Measurements from ENCODE around the gene BTC.
"Not testable (repeated sequence)": the region's sequence is repeated elsewhere in the genome, so short reads cannot be mapped to it uniquely, and the experiment has no call there.

The BTC gene

DNA sequence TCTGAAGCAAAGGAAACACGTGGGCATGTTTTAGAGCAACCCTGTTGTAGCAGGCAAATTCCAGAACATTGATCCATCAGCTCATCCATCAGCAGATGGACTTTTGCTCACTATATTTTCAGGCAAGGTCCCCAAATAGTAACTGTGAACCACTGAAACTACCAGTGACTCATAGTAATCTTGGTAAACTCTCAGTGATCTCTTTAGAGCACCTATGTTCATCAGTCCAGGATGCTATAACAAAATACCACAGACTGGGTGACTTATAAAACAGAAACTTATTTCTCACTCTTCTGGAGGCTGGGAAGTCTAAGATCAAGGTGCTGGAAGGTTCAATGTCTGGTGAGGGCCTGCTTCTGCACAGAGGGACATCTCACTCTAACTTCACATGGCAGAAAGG lies 28.9 kb upstream of the BTC start:
- no peak overlapping the region for H3K9ac ChIP-seq
- H3K36me3 ChIP-seq (ENCODE audit: insufficient read depth), result no peaks in the 10 kb centered on the region
- peak overlapping the region; percentile 52 for H3K4me2 ChIP-seq
- no peak for TF ChIP-seq CTCF (conservative IDR thresholded peaks at IDR 0.05; ENCODE audit: low read depth, low read length)
- no peak overlapping the region for H3K4me3 ChIP-seq (IDR thresholded peaks at IDR 0.05; ENCODE audit: insufficient read depth, low read depth, low read length)
- H2AFZ ChIP-seq (ENCODE audit: low read depth), result no peak overlapping the region
- H3K4me1 ChIP-seq (ENCODE audit: low read depth, poor library complexity, severe bottlenecking), result peaks cover 30% of the 10 kb centered on the region
- H3K79me2 ChIP-seq (ENCODE audit: insufficient read depth, low read depth), result no peaks in the 10 kb centered on the region
- no peaks in the 10 kb centered on the region for H3K27me3 ChIP-seq (ENCODE audit: insufficient read depth, low read depth)
- H4K20me1 ChIP-seq (ENCODE audit: insufficient read depth), result no peaks in the 10 kb centered on the region
- H3K27ac ChIP-seq, result no peak overlapping the region; the same call in 1 of the 2 replicates

GRCh38 chr4:74822603-74823002 lies 28.3 kb upstream of the BTC start:
- no peak for TF ChIP-seq CTCF (conservative IDR thresholded peaks at IDR 0.05; ENCODE audit: low read depth, low read length)
- H3K36me3 ChIP-seq (ENCODE audit: insufficient read depth), result no peaks in the 10 kb centered on the region
- no peak overlapping the region for H3K4me3 ChIP-seq (IDR thresholded peaks at IDR 0.05; ENCODE audit: insufficient read depth, low read depth, low read length)
- H3K79me2 ChIP-seq (ENCODE audit: insufficient read depth, low read depth), result no peaks in the 10 kb centered on the region
- no peak overlapping the region; the same call in 1 of the 2 replicates for H3K27ac ChIP-seq
- H2AFZ ChIP-seq (ENCODE audit: low read depth), result no peak overlapping the region
- H3K4me1 ChIP-seq (ENCODE audit: low read depth, poor library complexity, severe bottlenecking), result peaks cover 30% of the 10 kb centered on the region
- H3K4me2 ChIP-seq, result peak overlapping the region; percentile 52
- no peaks in the 10 kb centered on the region for H4K20me1 ChIP-seq (ENCODE audit: insufficient read depth)
- no peaks in the 10 kb centered on the region for H3K27me3 ChIP-seq (ENCODE audit: insufficient read depth, low read depth)
- H3K9ac ChIP-seq, result no peak overlapping the region

- no peaks in the 10 kb centered on the region for H3K79me2 ChIP-seq (ENCODE audit: insufficient read depth, low read depth)
- no peak overlapping the region for H3K4me3 ChIP-seq (IDR thresholded peaks at IDR 0.05; ENCODE audit: insufficient read depth, low read depth, low read length)
- H3K4me2 ChIP-seq, result no peak overlapping the region
- peaks cover 30% of the 10 kb centered on the region for H3K4me1 ChIP-seq (ENCODE audit: low read depth, poor library complexity, severe bottlenecking)
- no peaks in the 10 kb centered on the region for H3K27me3 ChIP-seq (ENCODE audit: insufficient read depth, low read depth)
- H3K27ac ChIP-seq, result no peak overlapping the region
- no peak overlapping the region for H3K9ac ChIP-seq
- H4K20me1 ChIP-seq (ENCODE audit: insufficient read depth), result no peaks in the 10 kb centered on the region
- no peak overlapping the region for H2AFZ ChIP-seq (ENCODE audit: low read depth)
- H3K36me3 ChIP-seq (ENCODE audit: insufficient read depth), result no peaks in the 10 kb centered on the region
- TF ChIP-seq CTCF (conservative IDR thresholded peaks at IDR 0.05; ENCODE audit: low read depth, low read length), result no peak
Observed at GRCh38 chr4:74821541-74821940, 27.2 kb upstream of the BTC start.

GRCh38 chr4:74814052-74814451 lies 19.7 kb upstream of the BTC start:
- Histone ChIP-seq H3K4me3 (IDR thresholded peaks at IDR 0.05; ENCODE audit: insufficient read depth, low read depth, low read length) (no peak overlapping the region), H4K20me1 (ENCODE audit: insufficient read depth) (no peaks in the 10 kb centered on the region), H2AFZ (ENCODE audit: low read depth) (no peak overlapping the region), H3K4me2 (no peak overlapping the region), H3K9ac (no peak overlapping the region), H3K36me3 (ENCODE audit: insufficient read depth) (no peaks in the 10 kb centered on the region), H3K27me3 (ENCODE audit: insufficient read depth, low read depth) (no peaks in the 10 kb centered on the region), H3K79me2 (ENCODE audit: insufficient read depth, low read depth) (no peaks in the 10 kb centered on the region), H3K27ac (no peak overlapping the region), H3K4me1 (ENCODE audit: low read depth, poor library complexity, severe bottlenecking) (no peaks in the 10 kb centered on the region)
- no peak for TF ChIP-seq CTCF (conservative IDR thresholded peaks at IDR 0.05; ENCODE audit: low read depth, low read length)

DNA sequence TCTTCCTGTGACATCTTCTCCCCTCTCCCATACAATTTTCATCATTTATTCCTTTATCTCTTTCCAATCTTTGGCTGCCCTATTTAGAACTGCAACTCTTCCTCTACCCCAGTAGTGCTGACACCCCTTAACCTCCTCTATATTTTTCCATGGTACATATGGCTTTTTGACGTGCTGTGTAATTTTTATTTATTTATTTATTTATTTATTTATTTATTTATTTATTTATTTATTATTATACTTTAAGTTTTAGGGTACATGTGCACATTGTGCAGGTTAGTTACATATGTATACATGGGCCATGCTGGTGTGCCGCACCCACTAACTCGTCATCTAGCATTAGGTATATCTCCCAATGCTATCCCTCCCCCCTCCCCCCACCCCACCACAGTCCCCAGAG lies 17.7 kb upstream of the BTC start:
- H2AFZ ChIP-seq (ENCODE audit: low read depth); H3K4me3 ChIP-seq (IDR thresholded peaks at IDR 0.05; ENCODE audit: insufficient read depth, low read depth, low read length); H3K79me2 ChIP-seq (ENCODE audit: insufficient read depth, low read depth); H3K27me3 ChIP-seq (ENCODE audit: insufficient read depth, low read depth); H3K9ac ChIP-seq; H3K36me3 ChIP-seq (ENCODE audit: insufficient read depth); H3K4me2 ChIP-seq; H3K4me1 ChIP-seq (ENCODE audit: low read depth, poor library complexity, severe bottlenecking); H3K27ac ChIP-seq; H4K20me1 ChIP-seq (ENCODE audit: insufficient read depth): not testable (repeated sequence)
